Mesendoderm (in vitro differentiated cells): ENCODE measurements around the gene CCNF.

Source experiments
- DNase-seq: peaks from one replicate; pipeline ENCODE4 v3.0.0; 2013
- H2AK5ac ChIP-seq: 2 replicates; pipeline ENCODE4 v1.6.1; 2013; ENCODE audit warnings: low read length, inconsistent platforms
- H2BK120ac ChIP-seq: 2 replicates; pipeline ENCODE4 v1.6.1; 2013; ENCODE audit warnings: low read depth, mild to moderate bottlenecking, low read length, moderate library complexity, mixed read lengths
- H2BK15ac ChIP-seq: replicated peaks from 2 replicates; pipeline ENCODE4 v1.6.1; 2013; ENCODE audit warnings: low read depth, mild to moderate bottlenecking, moderate library complexity
- H2BK5ac ChIP-seq: 2 replicates; pipeline ENCODE4 v1.6.1; 2013; ENCODE audit warnings: low read length, inconsistent platforms
- H3K18ac ChIP-seq: 2 replicates; pipeline ENCODE4 v1.6.1; 2013; ENCODE audit warnings: mild to moderate bottlenecking, low read length, mixed read lengths
- H3K23ac ChIP-seq: one replicate; pipeline ENCODE4 v1.6.1; 2013; ENCODE audit warnings: low read length
- H3K27ac ChIP-seq: 2 replicates; pipeline ENCODE4 v1.5.1; 2013; ENCODE audit warnings: low read depth, mild to moderate bottlenecking, inconsistent platforms, low read length, moderate library complexity
- H3K27me3 ChIP-seq: 2 replicates; pipeline ENCODE4 v1.6.1; 2013; ENCODE audit warnings: low read length, control low read depth, mild to moderate bottlenecking, inconsistent platforms; ENCODE audit not compliant: insufficient read depth, poor library complexity
- H3K36me3 ChIP-seq: 2 replicates; pipeline ENCODE4 v1.6.1; 2013; ENCODE audit warnings: low read length, inconsistent platforms; ENCODE audit not compliant: control insufficient read depth, insufficient read depth
- H3K4ac ChIP-seq: one replicate; pipeline ENCODE4 v1.6.1; 2013; ENCODE audit warnings: low read depth, mild to moderate bottlenecking, low read length, moderate library complexity
- H3K4me1 ChIP-seq: 2 replicates; pipeline ENCODE4 v1.6.1; 2013; ENCODE audit warnings: low read depth, low read length, inconsistent platforms; ENCODE audit not compliant: control insufficient read depth
- H3K4me2 ChIP-seq: 2 replicates; pipeline ENCODE4 v1.6.1; 2013; ENCODE audit warnings: low read length
- H3K4me3 ChIP-seq: 2 replicates; pipeline ENCODE4 v1.5.1; 2013; ENCODE audit warnings: mild to moderate bottlenecking, low read length
- H3K56ac ChIP-seq: one replicate; pipeline ENCODE4 v1.6.1; 2013; ENCODE audit warnings: low read length
- H3K79me1 ChIP-seq: 2 replicates; pipeline ENCODE4 v1.6.1; 2013; ENCODE audit warnings: low read length, inconsistent platforms
- H3K79me2 ChIP-seq: 2 replicates; pipeline ENCODE4 v1.6.1; 2013; ENCODE audit warnings: mild to moderate bottlenecking, low read length; ENCODE audit not compliant: control insufficient read depth, insufficient read depth
- H3K9ac ChIP-seq: 2 replicates; pipeline ENCODE4 v1.6.1; 2013; ENCODE audit warnings: low read length, inconsistent platforms
- H4K5ac ChIP-seq: one replicate; pipeline ENCODE4 v1.6.1; 2013; ENCODE audit warnings: low read length
- H4K8ac ChIP-seq: one replicate; pipeline ENCODE4 v1.6.1; 2013; ENCODE audit warnings: low read depth, mild to moderate bottlenecking, control low read depth, low read length, moderate library complexity
- WGBS: extraction: QIAGEN DNeasy Blood & Tissue Kit; methylation state at CpG from one replicate; pipeline ENCODE4 v1.1.7; 2013; ENCODE audit warnings: low lambda C conversion rate, missing lambda C conversion rate; ENCODE audit not compliant: insufficient coverage; ENCODE audit errors: extremely low coverage; 5-methylcytosine and 5-hydroxymethylcytosine counted together

The CCNF gene

DNA sequence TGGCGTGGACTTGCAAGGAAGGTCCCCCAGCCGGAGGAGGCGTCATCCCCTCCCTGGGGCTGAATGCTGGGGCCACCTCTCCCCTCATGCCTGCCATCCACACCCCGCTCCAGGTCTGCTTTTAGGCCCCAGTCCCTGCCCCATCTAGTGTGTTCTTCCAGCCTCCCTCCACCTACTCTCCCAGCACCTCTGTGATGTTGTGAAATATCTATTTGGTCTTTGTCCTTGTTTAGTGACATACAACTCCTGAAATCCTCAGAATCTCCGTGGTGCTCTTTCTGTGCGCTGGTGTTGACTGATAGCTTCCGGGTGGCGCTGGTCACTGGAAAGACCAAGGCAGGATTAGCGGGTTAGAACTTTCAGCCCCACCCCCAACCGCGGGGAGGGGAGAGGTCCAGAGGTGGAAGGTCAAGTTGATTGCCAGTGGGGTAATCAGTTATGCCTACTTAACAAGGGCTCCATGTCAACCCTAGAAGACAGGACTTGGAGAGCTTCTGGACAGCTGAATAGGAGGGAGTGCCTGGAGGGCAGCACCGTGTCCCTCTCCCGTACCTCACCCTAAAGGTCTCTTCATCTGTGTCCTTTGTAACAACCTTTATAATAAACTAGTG, 55.8 kb downstream of the CCNF start:
- H3K4me1 ChIP-seq: no peaks in the 10 kb centered on the region
- H3K4ac ChIP-seq: no peak overlapping the region
- no peaks in the 10 kb centered on the region for H3K79me1 ChIP-seq
- H4K8ac ChIP-seq: no peak overlapping the region
- H3K56ac ChIP-seq: no peak overlapping the region
- no CpG with 5 or more reads among the region's 13 CpGs for WGBS
- no peak overlapping the region for H3K4me2 ChIP-seq
- no peaks in the 10 kb centered on the region for H3K27me3 ChIP-seq
- H3K79me2 ChIP-seq: no peaks in the 10 kb centered on the region
- H3K23ac ChIP-seq: no peak overlapping the region
- H3K36me3 ChIP-seq: no peaks in the 10 kb centered on the region
- H2AK5ac ChIP-seq: no peak overlapping the region
- no peak overlapping the region for H4K5ac ChIP-seq
- no peak for DNase-seq
- no peak overlapping the region for H2BK120ac ChIP-seq
- H3K18ac ChIP-seq: no peak overlapping the region
- no peak overlapping the region for H3K9ac ChIP-seq
- no peak overlapping the region for H3K4me3 ChIP-seq
- no peak overlapping the region for H2BK15ac ChIP-seq
- no peak overlapping the region for H3K27ac ChIP-seq
- H2BK5ac ChIP-seq: no peak overlapping the region

DNA sequence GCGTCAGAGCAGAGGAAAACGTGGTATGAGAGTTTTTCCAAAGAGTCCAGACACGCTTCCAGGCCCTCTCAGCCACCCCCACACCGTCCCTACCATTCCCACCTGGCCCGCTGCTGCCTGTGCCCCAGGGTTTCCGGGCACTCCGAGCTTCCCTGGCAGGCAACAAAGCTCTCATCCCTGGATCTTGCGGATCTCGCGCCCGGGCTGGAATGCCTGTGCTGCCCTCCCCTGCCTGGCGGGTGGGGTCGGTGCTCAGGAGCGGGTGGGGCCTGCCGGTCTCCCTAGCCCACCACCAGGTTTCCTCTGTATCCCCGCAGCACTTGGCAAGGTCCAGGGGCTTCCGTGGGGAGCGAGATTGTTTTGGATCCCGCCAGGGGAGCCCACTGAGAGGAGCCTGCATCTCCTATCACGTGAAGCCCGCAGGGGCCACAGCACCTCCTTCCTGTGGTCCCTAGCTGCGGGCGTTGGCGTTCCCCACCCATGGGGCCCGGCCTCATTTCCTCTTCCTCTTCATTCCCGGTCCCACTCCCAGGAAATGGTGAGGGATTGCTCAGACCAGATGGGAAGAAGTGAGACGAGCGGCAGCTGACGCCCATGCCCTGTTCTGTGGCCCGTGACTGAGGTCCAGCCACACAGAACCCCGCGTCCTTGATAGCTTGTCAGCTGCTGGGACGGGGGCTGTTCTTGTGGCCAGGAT, 56.7 kb downstream of the CCNF start:
- no peaks in the 10 kb centered on the region for H3K36me3 ChIP-seq
- no peak overlapping the region for H3K4me3 ChIP-seq
- no peak overlapping the region for H3K9ac ChIP-seq
- no peak overlapping the region for H3K23ac ChIP-seq
- H3K27ac ChIP-seq: no peak overlapping the region
- no peak for DNase-seq
- H3K4ac ChIP-seq: no peak overlapping the region
- no peak overlapping the region for H4K5ac ChIP-seq
- H3K56ac ChIP-seq: no peak overlapping the region
- H3K4me1 ChIP-seq: no peaks in the 10 kb centered on the region
- no peak overlapping the region for H2BK5ac ChIP-seq
- no peaks in the 10 kb centered on the region for H3K79me2 ChIP-seq
- H3K27me3 ChIP-seq: no peaks in the 10 kb centered on the region
- no peak overlapping the region for H3K4me2 ChIP-seq
- no CpG with 5 or more reads among the region's 33 CpGs for WGBS
- H4K8ac ChIP-seq: no peak overlapping the region
- H2AK5ac ChIP-seq: no peak overlapping the region
- H2BK15ac ChIP-seq: no peak overlapping the region
- H3K79me1 ChIP-seq: no peaks in the 10 kb centered on the region
- no peak overlapping the region for H2BK120ac ChIP-seq
- no peak overlapping the region for H3K18ac ChIP-seq

DNA sequence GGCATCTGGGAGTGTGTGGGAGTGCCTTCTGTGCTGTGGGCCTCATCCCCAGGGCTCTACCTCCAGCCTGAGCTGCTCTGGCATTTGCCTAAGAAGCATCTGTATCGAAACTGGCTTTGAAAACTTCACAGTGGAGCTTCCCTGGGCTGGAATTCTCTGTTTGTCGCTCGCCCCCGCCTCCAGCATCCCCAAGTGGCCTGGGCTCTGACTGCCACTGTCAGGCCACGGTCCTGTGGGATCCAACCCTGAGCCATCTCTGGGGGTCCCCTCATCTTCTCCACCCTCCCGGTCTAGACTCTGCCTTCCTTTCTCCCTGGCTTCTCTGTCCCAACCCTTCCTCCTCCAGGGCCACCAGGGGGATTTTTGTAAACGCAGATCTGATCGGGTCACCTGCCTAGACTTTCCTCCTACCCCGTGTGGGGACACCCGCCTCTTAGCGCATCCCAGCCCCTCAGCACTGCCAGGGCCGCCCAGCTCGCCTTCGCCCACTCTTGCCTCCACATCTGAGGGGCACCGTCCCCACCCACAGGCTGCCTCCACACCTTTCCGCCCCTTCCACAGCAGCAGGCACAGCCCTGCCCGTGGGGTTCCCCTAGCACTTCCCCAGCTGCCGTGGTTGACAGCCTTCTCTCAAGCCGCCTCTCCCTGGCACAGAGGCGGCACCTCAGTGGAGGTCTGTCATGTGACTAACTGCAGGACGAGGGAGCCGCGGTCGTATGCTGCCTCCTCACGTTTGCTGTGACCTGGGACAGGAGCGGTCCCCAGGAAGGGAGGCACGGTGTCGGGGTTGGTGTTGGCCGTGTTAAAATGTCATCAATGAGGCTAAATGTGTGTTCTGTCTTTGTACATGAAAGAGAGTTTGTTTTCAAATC, 57.6 kb downstream of the CCNF start:
- H2BK120ac ChIP-seq: no peak overlapping the region
- no peak for DNase-seq
- H3K4me3 ChIP-seq: no peak overlapping the region
- no peak overlapping the region for H3K4me2 ChIP-seq
- H3K56ac ChIP-seq: no peak overlapping the region
- no peaks in the 10 kb centered on the region for H3K36me3 ChIP-seq
- H3K4me1 ChIP-seq: no peaks in the 10 kb centered on the region
- WGBS: no CpG with 5 or more reads among the region's 29 CpGs
- H2BK5ac ChIP-seq: no peak overlapping the region
- H3K79me1 ChIP-seq: no peaks in the 10 kb centered on the region
- H3K27me3 ChIP-seq: no peaks in the 10 kb centered on the region
- H3K79me2 ChIP-seq: no peaks in the 10 kb centered on the region
- H3K4ac ChIP-seq: no peak overlapping the region
- H3K23ac ChIP-seq: no peak overlapping the region
- H4K8ac ChIP-seq: no peak overlapping the region
- no peak overlapping the region for H3K9ac ChIP-seq
- no peak overlapping the region for H2AK5ac ChIP-seq
- H3K27ac ChIP-seq: no peak overlapping the region
- no peak overlapping the region for H2BK15ac ChIP-seq
- H3K18ac ChIP-seq: no peak overlapping the region
- no peak overlapping the region for H4K5ac ChIP-seq

DNA sequence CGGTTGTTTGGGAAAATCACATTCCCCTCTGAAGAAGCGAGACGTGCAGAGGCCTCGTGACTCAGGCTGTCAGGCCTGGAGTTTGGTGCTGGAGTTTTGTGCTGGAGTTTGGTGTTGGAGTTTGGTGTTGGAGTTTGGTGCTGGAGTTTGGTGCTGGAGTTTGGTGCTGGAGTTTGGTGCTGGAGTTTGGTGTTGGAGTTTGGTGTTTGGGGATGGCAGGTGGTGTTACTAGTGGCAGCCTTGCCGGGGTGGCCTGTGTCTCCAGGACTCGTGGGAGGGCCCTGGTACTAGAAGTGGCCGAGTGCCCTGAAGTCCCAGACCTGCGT, 58.2 kb downstream of the CCNF start:
- Histone ChIP-seq H3K4me3 (no peak overlapping the region), H3K36me3 (no peaks in the 10 kb centered on the region), H4K5ac (no peak overlapping the region)

DNA sequence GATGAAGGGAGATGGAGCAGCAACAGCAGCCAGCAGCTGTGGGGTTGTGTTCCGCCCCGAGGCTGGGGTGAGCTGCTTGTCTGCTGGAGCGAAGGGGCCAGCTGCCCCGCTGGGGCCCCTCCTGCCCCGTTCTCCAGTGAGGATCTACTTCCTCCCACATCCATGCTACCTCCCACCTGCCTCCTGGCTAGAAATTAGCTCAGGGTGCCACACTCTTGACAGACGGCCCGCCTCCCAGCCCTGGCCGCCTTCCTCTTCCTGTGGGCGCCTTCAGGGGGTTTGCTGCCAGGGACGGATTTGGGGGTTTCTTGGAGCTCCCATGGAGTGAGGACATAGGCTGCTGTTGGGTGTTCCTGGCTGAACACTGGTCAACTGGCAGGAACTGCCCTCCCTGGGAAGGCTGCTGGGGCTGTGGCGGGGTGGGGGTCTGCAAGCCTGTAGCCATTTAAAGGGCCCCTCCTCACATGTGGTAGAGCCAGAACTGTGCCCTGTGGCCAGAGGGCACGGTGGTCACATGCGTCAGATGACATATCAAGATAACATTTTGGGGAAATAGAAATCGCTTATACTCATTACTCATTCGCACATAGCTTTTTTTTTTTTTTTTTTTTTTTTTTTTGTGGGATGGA, 58.8 kb downstream of the CCNF start:
- no CpG with 5 or more reads among the region's 15 CpGs for WGBS

More for the DNA sequence above, 58.2 kb downstream of the CCNF start:
- Histone ChIP-seq H3K27ac (no peak overlapping the region), H4K8ac (no peak overlapping the region), H2BK15ac (no peak overlapping the region), H3K4me1 (no peaks in the 10 kb centered on the region), H2BK120ac (no peak overlapping the region), H3K27me3 (no peaks in the 10 kb centered on the region), H3K23ac (no peak overlapping the region), H2AK5ac (no peak overlapping the region), H3K9ac (no peak overlapping the region), H3K79me2 (no peaks in the 10 kb centered on the region), H3K4me2 (no peak overlapping the region), H3K18ac (no peak overlapping the region), H2BK5ac (no peak overlapping the region), H3K4ac (no peak overlapping the region), H3K56ac (no peak overlapping the region), H3K79me1 (no peaks in the 10 kb centered on the region)
- WGBS: no CpG with 5 or more reads among the region's 8 CpGs
- DNase-seq: no peak

More for the DNA sequence above, 58.8 kb downstream of the CCNF start:
- H3K4ac ChIP-seq: no peak overlapping the region
- no peaks in the 10 kb centered on the region for H3K79me2 ChIP-seq
- DNase-seq: no peak
- no peak overlapping the region for H2BK120ac ChIP-seq
- H3K4me1 ChIP-seq: no peaks in the 10 kb centered on the region
- no peak overlapping the region for H4K5ac ChIP-seq
- no peaks in the 10 kb centered on the region for H3K79me1 ChIP-seq
- H3K4me2 ChIP-seq: no peak overlapping the region
- no peak overlapping the region for H3K4me3 ChIP-seq
- no peak overlapping the region for H3K27ac ChIP-seq
- H3K9ac ChIP-seq: no peak overlapping the region
- no peak overlapping the region for H2BK5ac ChIP-seq
- H2BK15ac ChIP-seq: no peak overlapping the region
- H3K27me3 ChIP-seq: no peaks in the 10 kb centered on the region
- H3K18ac ChIP-seq: no peak overlapping the region
- no peak overlapping the region for H3K23ac ChIP-seq
- no peaks in the 10 kb centered on the region for H3K36me3 ChIP-seq
- H4K8ac ChIP-seq: no peak overlapping the region
- H3K56ac ChIP-seq: no peak overlapping the region
- H2AK5ac ChIP-seq: no peak overlapping the region
